HG03571 (cell line): Measurements from ENCODE around the gene COBL.

Experiments used
- ATAC-seq: cut with Tn5 transposase; IDR thresholded peaks from one replicate; pipeline ENCODE4 v1.9.1; 2021; ENCODE audit not compliant: unreplicated experiment

COBL gene

DNA sequence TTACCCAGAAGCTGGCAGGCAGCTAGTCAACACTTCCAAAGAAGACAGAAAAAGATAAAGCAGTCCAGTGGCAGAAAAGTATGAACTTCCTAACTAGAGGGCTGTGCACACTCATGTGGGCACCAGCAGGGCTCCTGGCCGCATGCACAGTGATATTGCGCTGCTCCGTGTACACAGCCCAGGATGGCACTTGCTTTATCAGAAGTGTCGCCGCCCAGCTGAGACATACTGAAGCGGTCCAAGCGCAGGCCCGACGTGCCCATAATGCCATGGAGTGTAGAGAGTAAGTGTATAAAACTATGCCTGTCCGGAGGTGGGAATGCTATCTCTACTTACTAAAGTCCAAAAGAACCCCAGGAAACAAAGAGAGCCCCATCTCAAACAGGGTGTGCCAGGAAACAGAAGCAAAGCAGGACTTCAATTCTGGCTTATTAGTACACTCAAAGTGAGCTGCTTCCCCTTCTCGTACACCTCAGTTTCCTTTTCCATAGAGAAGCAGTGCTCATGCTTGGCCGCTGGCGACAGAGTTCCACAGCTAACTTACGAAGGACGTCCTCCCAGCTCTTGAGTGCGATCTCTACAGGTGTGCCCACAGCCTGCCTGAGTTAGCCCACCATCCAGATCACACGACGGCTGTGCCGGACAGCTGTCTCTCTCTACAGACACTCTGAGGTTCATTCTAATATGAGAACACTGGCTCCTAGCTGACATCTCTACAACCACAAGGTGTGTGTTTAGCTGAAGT, 234.3 kb downstream of the COBL start:
- ATAC-seq = no peak

- no peak for ATAC-seq
These were observed 235.2 kb downstream of the COBL start for GRCh38 chr7:51081270-51081890.

DNA sequence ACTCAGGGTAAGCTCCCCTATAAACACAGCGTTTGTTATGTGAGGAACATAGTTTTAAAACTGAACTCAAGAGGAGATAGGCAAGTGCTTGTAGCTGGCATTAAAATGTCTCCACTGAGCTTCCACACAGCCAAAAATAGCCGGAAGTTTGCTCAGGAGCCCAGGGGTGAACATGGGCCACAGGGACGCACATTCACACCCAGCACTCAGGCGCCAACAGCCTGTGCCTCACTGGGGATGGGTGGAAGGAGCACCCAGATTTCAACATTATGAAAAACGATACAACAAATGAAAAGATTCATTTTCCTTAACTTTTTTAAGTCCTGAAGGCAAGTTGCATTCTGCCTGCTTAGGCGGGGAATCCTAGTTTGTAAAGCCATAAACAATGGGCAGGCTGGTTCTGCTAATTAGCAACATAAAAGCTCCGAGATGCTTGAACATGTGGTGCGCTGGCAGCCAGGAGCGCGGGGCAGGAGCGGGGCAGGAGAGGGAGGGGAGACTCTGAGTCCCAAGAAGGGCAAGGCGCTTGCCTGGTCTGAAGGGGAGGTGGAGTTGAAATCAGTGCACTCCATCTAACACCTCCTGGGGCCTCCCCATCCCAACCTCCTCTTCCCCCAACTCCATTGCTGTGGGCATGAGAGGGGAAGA, 235.9 kb downstream of the COBL start:
- ATAC-seq = no peak

GRCh38 chr7:51080216-51080615, 236.4 kb downstream of the COBL start:
- ATAC-seq = no peak

- no peak for ATAC-seq
These were observed 237.1 kb downstream of the COBL start for GRCh38 chr7:51079494-51079893.

- no peak for ATAC-seq
These were observed 238.0 kb downstream of the COBL start for GRCh38 chr7:51078653-51079052.

DNA sequence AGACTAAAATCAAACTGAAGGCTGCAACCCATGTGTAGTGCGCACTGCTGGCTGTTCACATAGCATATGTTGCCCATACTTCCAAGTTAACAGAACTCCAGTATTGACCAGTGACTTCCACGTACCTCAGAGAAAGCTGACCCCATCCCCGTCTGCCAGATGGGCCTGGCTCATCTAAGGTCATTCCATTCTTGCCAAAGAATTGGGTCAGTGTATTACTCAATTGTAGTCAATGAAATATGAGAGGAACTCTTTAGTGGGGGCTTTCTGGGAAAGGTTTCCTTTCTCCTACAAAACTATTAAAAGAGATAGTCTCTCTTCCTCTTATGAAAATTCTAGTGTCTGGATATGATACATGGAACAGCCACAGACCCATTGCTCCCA, 238.6 kb downstream of the COBL start:
- no peak for ATAC-seq

- ATAC-seq = no peak
These were observed 239.2 kb downstream of the COBL start for GRCh38 chr7:51077316-51077986.

- no peak for ATAC-seq
These were observed 240.7 kb downstream of the COBL start for GRCh38 chr7:51075681-51076580.

- ATAC-seq = no peak
These were observed 243.4 kb downstream of the COBL start for GRCh38 chr7:51073171-51073570.

DNA sequence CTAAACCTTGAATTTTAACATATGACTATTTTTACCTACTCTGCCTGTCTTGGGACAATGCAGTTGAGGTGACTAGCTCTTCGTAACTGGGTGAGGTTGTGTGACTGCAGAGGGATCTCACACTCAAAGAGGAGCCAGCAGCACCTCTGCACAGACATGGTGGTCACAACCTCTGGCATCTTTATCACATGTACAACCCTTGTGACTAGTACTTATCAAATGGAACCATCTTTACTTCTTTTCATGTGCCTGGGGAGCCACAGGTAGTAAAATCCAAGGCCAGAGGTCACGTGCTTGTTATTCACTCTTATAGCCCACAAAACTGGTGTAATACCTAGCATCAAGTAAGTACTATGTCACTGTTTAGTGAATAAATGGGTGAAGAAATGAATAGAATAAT, 244.3 kb downstream of the COBL start:
- ATAC-seq = no peak

DNA sequence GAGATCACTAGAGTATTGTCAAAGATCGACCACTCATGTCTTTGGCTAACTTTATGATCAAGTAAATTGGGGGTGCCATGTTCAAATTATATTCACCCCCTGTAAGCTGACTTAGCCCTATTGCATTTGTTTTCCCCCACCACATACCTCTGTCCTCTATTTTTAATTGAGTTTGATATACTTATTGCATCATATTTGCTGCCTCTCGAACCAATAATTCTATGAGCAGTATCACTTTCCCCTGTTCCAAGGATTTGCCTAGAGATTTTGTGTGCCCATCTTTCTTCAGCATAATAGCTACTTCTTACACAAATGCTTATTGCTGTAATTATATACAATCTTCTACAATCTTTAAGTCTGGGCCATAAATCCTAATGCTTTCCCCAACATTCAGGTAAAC, 245.2 kb downstream of the COBL start:
- no peak for ATAC-seq

DNA sequence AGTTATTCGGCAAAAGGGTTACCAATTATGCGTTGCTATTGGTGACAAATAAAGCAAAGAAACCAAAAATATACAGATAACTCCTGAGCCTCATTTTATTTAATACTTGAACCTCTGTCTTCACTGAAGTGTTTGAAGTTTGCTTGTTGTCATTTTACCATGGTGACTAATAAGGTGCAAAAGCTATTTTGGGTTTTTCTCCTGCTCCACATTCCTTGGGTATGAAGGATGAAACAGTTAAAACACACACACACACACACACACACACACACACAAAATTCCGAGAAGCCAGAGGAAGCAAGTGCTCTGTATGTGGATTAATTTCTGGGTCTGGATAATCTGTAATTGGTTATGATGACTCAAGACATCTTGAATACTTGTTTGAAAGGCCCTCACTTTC, 246.5 kb downstream of the COBL start:
- ATAC-seq = no peak

DNA sequence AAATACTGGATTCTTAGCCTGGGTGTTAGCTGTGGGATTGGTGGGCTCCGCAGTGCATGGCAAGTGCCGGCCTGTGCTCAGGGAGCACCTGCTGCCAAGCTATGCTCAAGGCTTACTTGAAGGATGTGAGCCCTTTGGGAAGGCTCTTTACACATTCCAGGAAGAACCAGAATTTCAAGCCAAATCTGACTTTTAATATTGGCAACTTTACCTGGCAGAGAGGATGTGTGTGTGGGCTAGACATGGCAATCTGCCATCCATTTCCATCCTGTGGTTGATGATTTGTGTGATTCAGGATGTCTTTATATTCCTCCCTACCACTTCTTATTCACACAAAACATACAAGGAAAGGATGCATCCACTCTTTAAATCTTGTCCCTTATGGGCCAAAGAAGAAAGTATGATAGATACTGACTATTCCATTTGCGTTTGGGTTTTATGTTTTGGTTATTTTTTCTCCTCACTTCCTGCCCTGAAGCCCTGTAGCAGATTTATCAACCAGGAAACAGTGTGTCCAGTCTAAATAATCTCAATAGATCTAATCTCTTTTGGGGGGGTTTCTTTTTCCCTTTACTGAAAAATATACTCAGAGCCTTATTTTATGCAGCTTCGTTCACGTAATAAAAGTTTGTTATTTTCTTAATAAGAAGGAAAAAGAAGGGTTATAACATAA, 247.1 kb downstream of the COBL start:
- ATAC-seq = no peak

GRCh38 chr7:51068401-51068800, 248.2 kb downstream of the COBL start:
- no peak for ATAC-seq

GRCh38 chr7:51067757-51068156, 248.9 kb downstream of the COBL start:
- no peak for ATAC-seq

GRCh38 chr7:51067258-51067657, 249.4 kb downstream of the COBL start:
- no peak for ATAC-seq

GRCh38 chr7:51066405-51066882, 250.2 kb downstream of the COBL start:
- no peak for ATAC-seq

DNA sequence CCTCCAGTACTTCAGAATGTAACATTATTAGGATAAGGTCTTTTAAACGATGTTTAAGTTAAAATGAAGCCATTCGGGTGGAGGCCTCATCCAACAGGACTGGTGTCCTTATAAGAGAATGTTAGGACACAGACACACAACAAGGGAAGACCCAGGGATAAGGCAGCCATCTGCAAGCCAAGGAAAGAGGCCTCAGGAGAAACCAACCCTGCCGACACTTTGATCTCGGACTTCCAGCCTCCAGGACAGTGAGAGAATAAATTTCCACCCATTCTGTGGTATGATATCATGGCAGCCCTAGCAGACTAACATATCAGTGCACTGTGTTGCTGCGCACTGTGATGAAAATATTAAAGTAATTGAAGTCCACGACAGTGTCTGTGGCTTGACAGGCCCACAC, 250.8 kb downstream of the COBL start:
- no peak for ATAC-seq

DNA sequence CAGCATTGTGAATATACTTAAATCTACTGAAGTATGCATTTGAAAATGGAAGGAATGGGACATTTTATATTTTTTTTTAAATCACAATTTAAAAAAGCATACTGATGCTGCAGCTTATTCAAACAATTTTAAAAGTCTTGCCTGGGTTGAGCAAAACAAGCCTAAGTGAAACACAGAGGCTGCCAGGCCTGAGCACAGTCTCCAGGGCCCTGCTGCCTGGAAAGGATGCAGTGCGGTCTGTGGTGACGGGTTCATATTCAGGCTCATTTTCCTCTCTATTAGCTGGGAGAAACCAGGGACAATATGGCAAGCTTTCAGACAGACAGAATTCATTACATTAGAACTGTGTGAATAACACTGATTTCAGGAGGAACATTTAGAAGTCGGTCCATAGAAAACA, 251.9 kb downstream of the COBL start:
- no peak for ATAC-seq
